EH (cell line): ENCODE data around the gene LRCH4.
A peak's percentile ranks its signal among the peaks of the same experiment; 100 is the strongest.

Source experiments
- DNase-seq: peaks from one replicate; pipeline ENCODE4 v3.0.0-alpha.2; 2015; ENCODE audit warnings: low read depth

Gene LRCH4

GRCh38 chr7:100582041-100582579, 3.8 kb downstream of the LRCH4 start:
- no peak for DNase-seq

- DNase-seq = no peak
These were observed 5.3 kb downstream of the LRCH4 start for GRCh38 chr7:100580466-100581283.

GRCh38 chr7:100578246-100579183, 7.4 kb downstream of the LRCH4 start:
- DNase-seq = no peak

GRCh38 chr7:100577507-100577906, 8.4 kb downstream of the LRCH4 start:
- DNase-seq = no peak

GRCh38 chr7:100577103-100577502, 8.8 kb downstream of the LRCH4 start:
- no peak for DNase-seq

GRCh38 chr7:100576384-100576993, 9.4 kb downstream of the LRCH4 start:
- DNase-seq = no peak

GRCh38 chr7:100575746-100576383, 10.1 kb downstream of the LRCH4 start:
- no peak for DNase-seq

- DNase-seq = no peak
These were observed 10.7 kb downstream of the LRCH4 start for GRCh38 chr7:100575206-100575631.

- DNase-seq = no peak
These were observed 11.3 kb downstream of the LRCH4 start for GRCh38 chr7:100574362-100575205.

- no peak for DNase-seq
These were observed 12.1 kb downstream of the LRCH4 start, which contains the start of gene SAP25 for GRCh38 chr7:100573691-100574361. Gene SAP25 (minus strand): TSS chr7:100573900. CDS start chr7:100573742, 158 bp downstream.

- no peak for DNase-seq
These were observed 12.8 kb downstream of the LRCH4 start for GRCh38 chr7:100572949-100573675.

- no peak for DNase-seq
These were observed 13.5 kb downstream of the LRCH4 start for GRCh38 chr7:100572281-100572948.

GRCh38 chr7:100571829-100572116, 14.2 kb downstream of the LRCH4 start:
- DNase-seq = no peak

GRCh38 chr7:100570954-100571828, 14.7 kb downstream of the LRCH4 start:
- DNase-seq = peak; percentile 27

- DNase-seq = peak; percentile 34
These were observed 16.8 kb downstream of the LRCH4 start for GRCh38 chr7:100568896-100569844.

- DNase-seq = no peak
These were observed 17.6 kb downstream of the LRCH4 start for GRCh38 chr7:100568176-100568895.
